Iris pigment epithelial cell (primary cell): ENCODE results near the gene DPP9.

ENCODE experiments used
- DNase-seq: peaks from one replicate; pipeline ENCODE4 v3.0.0-alpha.2; 2011; ENCODE audit warnings: low read depth

Gene DPP9

GRCh38 chr19:4656102-4656501 is 67.5 kb downstream of the DPP9 start:
- DNase-seq, result no peak

- DNase-seq, result no peak
Observed at GRCh38 chr19:4654437-4655361, 68.9 kb downstream of the DPP9 start.

GRCh38 chr19:4653793-4654436 is 69.7 kb downstream of the DPP9 start:
- no peak for DNase-seq

GRCh38 chr19:4652075-4652474 is 71.6 kb downstream of the DPP9 start:
- DNase-seq, result no peak

GRCh38 chr19:4650159-4650558 is 73.5 kb downstream of the DPP9 start:
- DNase-seq, result no peak

GRCh38 chr19:4649392-4650047 is 74.1 kb downstream of the DPP9 start:
- no peak for DNase-seq

GRCh38 chr19:4647676-4648644 is 75.7 kb downstream of the DPP9 start:
- no peak for DNase-seq

- no peak for DNase-seq
Observed at GRCh38 chr19:4645718-4646117, 77.9 kb downstream of the DPP9 start.

GRCh38 chr19:4642625-4643024 is 81.0 kb downstream of the DPP9 start:
- DNase-seq, result no peak

- no peak for DNase-seq
Observed at GRCh38 chr19:4641132-4641531, 82.5 kb downstream of the DPP9 start.

- DNase-seq, result no peak
Observed at GRCh38 chr19:4640247-4641000, 83.2 kb downstream of the DPP9 start.

- DNase-seq, result no peak
Observed at GRCh38 chr19:4639531-4640246, 84.0 kb downstream of the DPP9 start.

- DNase-seq, result peak; percentile 94
Observed at GRCh38 chr19:4638828-4639530, 84.7 kb downstream of the DPP9 start, which contains the start of gene TNFAIP8L1. TNFAIP8L1 (plus strand) TSS chr19:4639516; CDS start chr19:4651870, 12,354 bp downstream.

GRCh38 chr19:4638317-4638716 is 85.3 kb downstream of the DPP9 start:
- no peak for DNase-seq

GRCh38 chr19:4636761-4637160 is 86.9 kb downstream of the DPP9 start:
- no peak for DNase-seq

GRCh38 chr19:4636151-4636717 is 87.4 kb downstream of the DPP9 start:
- peak; percentile 24 for DNase-seq

- DNase-seq, result no peak
Observed at GRCh38 chr19:4635754-4636116, 87.9 kb downstream of the DPP9 start.

GRCh38 chr19:4633140-4633967 is 90.3 kb downstream of the DPP9 start:
- peak; percentile 90 for DNase-seq
